WI38 (cell line): ENCODE data around the gene GALE.
"Not testable (repeated sequence)": the region's sequence is repeated elsewhere in the genome, so short reads cannot be mapped to it uniquely, and the experiment has no call there.

Source experiments
- H3K4me3 ChIP-seq: 2 replicates; pipeline ENCODE4 v1.5.1; 2011; ENCODE audit warnings: low read depth, mild to moderate bottlenecking, control low read depth, low read length
- CTCF ChIP-seq: IDR thresholded peaks from 2 replicates; pipeline ENCODE4 v1.5.1; 2012; ENCODE audit warnings: low read depth, mild to moderate bottlenecking, control low read depth, low read length

Gene GALE

GRCh38 chr1:23836037-23836436, 35.5 kb upstream of the GALE start:
- no peak overlapping the region for H3K4me3 ChIP-seq
- no peak for TF ChIP-seq CTCF

GRCh38 chr1:23834156-23834555, 33.6 kb upstream of the GALE start:
- not testable (repeated sequence) for H3K4me3 ChIP-seq

GRCh38 chr1:23827717-23828116, 27.2 kb upstream of the GALE start:
- TF ChIP-seq CTCF, result no peak
- H3K4me3 ChIP-seq, result no peak overlapping the region

DNA sequence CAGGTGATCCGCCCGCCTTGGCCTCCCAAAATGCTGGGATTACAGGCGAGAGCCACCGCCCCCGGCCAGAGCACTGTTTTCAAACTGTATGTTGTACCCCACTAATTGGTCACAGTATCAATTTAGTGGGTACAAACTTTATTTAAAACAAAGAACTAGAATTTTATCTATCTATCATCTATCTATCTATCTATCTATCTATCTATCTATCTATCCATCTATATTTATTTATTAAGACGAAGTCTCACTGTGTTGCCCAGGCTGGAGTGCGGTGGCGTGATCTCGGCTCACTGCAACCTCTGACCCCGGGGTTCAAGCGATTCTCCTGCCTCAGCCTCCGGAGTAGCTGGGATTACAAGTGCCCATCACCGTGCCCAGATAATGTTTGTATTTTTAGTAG, 26.0 kb upstream of the GALE start:
- H3K4me3 ChIP-seq, result not testable (repeated sequence)

DNA sequence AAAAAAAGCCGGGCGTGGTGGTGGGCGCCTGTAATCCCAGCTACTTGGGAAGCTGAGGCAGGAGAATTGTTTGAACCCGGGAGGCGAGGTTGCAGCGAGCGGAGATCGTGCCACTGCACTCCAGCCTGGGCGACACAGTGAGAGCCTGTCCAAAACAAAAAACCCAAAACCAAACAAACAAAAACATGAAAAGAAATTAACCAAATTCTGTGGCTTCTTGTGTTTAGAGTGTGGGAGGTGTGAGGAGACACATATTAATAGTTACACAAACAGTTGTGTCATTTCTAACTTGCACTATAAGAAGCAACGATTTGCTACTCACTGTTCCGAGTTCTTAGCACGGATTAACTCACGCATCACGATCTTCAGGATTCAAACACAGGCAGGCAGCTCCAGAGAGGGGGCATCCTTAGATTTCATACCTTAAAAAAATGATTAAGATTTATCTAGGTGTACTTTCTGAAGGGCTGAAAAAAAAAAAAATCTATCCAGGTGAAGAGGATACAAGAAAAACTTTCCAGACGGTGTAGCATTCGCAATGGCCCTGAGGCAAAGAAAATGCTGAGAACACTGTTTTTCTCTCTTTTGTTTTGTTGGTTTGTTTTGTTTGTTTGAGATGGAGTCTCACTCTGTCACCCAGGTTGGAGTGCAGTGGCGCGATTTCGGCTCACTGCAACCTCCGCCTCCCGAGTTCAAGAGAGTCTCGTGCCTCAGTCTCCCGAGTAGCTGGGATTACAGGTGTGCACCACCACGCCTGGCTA, 25.4 kb upstream of the GALE start:
- H3K4me3 ChIP-seq, result peak overlapping the region; percentile 97
- TF ChIP-seq CTCF, result no peak

DNA sequence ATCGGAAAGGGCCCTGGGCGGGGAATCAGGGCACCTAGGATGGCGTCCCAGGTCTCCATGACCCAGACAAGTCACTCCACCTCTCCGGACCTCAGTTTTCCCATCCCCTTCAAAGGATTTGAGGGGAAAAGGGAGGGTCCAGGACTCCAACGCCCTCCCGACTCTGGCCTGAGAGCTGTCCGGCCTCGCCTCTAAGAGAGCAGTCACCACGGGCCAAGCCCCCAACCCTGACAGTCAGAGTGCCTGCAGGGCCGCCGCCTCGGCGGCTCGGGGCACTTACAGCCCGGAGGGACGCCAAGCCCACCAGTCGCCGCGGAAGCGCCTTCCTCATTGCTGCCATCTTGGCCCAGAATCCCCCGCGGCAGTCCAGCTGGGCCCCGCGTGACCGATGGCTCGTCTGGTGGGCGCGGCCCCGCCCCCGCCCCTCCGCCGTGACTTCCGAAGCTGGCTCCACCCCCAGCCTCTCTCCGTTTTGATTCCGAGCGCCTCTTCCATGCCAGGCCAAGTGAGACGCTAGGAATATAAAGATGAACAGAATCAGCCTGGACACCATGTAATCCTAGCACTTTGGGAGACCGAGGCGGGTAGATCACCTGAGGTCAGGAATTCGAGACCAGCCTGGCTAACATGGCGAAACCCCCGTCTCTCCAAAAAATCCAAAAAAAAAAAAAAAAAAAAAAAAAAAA, 24.7 kb upstream of the GALE start, which contains the start of gene HMGCL:
TSS of gene HMGCL (minus strand) at position 354 of the 686 bp plus-strand sequence. CDS start at position 340, 14 bp downstream.
- TF ChIP-seq CTCF, result no peak
- peak within 1 kb of the TSS; percentile 97 for H3K4me3 ChIP-seq

DNA sequence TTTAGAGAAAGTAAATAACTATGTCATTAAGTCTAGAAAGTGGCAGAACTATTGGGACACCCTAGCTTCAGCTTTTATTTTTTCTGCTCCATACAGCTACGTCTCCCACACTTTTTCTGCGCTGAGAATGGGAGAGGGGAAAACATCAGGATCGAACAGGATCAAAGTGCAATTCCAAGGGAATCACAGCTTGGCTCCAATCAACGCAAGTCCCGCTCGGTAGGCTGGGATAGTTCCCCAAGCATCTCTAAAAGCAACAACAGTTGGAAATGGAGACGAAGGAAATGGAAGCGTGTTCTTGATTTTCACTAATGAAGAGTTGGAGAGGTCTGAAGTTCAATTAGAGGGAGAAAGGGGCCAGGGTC, 24.1 kb upstream of the GALE start:
- no peak for TF ChIP-seq CTCF
- peak overlapping the region; percentile 97 for H3K4me3 ChIP-seq

GRCh38 chr1:23823767-23824166, 23.2 kb upstream of the GALE start:
- TF ChIP-seq CTCF, result no peak
- peak overlapping the region; percentile 97; the same call in 1 of the 2 replicates for H3K4me3 ChIP-seq
